ENCODE data around the gene GDPD2.
"Not testable (repeated sequence)": the region's sequence is repeated elsewhere in the genome, so short reads cannot be mapped to it uniquely, and the experiment has no call there.

GDPD2 gene, protein sequence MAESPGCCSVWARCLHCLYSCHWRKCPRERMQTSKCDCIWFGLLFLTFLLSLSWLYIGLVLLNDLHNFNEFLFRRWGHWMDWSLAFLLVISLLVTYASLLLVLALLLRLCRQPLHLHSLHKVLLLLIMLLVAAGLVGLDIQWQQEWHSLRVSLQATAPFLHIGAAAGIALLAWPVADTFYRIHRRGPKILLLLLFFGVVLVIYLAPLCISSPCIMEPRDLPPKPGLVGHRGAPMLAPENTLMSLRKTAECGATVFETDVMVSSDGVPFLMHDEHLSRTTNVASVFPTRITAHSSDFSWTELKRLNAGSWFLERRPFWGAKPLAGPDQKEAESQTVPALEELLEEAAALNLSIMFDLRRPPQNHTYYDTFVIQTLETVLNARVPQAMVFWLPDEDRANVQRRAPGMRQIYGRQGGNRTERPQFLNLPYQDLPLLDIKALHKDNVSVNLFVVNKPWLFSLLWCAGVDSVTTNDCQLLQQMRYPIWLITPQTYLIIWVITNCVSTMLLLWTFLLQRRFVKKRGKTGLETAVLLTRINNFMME

DNA sequence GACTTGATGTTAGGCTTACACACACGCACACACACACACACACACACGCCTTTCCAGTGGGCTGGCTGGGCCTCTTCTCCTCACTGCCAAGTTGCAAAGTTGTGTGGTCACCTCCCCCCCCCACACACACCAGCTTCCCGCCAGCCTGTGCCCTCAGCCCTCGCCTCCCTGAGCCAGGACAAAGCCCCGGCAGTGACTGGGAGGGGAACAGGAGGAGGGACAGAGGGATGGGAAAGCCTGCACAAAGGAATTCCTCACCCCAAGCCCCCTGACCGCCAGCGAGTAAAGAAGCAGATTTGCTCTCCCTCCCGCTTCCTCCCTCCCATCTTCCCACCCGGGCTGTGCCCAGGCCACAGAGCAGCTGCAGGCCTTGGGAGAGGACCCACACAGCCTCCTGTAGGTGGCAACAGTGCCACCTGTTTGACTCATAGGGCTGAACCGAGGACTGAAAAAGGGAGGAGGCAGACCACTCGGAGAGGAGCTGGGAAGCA, at the start of gene GDPD2:
GDPD2 (plus strand) TSS at position 464 of the 491 bp plus-strand sequence. CDS start 1,671 bp downstream, outside the sequence.
- no peak for DNase-seq

DNA sequence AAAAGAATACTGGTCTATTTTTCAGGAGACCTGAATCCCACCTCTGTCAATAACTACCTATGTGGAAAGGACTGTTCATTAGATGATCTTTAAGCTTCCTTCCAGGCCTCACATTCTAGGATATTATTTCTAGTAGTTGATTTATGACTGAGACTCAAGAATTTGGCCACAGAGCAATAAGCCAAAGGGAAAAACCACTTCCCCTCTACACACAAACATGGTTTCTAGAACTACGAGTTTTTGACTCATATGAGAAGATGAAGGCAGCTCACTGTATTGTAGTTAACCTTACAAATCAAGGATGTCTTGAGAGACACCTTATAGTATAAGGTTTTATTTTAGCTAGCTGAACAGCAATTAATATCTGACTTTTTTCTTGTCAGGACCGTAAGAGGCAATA, 36.9 kb upstream of the GDPD2 start:
- DNase-seq = no peak

DNA sequence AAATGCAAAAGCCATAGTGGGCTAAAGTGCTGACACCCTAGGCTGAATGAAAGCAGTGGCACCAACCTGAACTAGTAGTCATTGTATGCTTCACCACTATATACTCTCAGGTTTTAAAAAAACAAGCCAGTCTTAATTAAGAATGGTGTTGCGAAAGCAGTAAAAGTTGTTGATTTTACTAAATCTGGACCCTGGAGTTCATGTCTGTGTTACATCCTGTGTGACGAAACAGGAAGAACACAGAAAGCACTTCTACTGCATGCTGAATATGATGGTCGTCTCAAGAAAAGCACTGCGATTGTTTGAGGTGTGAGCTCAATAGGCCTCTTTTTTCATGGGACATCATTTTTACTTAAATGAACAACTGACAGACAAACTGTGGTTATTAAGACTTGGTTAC, 24.2 kb upstream of the GDPD2 start:
- DNase-seq = peak; percentile 69

DNA sequence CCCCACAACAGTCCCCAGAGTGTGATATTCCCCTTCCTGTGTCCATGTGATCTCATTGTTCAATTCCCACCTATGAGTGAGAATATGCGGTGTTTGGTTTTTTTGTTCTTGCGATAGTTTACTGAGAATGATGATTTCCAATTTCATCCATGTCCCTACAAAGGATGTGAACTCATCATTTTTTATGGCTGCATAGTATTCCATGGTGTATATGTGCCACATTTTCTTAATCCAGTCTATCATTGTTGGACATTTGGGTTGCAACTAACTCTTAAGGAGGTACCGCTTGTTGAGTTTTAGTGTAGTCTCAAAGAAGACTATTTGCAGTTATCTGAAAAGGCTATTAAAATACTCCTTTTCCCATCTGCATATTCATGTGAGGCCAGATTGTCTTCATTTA, 22.9 kb upstream of the GDPD2 start:
- not testable (repeated sequence) for DNase-seq

DNA sequence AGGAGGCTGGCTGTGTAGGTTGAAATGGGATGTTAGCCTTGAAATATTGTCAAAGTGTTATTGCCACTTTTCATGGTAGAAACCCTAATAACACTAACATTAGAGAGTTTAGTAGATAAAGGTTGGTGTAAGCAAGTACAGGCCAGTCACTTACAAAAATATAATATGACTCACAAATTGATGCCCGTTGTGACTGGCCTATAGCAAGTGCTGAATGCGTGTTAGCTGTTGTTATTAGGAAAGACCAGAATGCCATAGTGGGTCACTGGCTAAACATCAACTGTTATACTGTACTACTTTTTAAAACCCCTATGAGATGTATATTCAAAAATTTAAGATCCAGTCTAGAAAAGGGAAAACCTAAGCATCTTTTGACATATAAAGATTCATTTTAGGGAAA, 20.4 kb upstream of the GDPD2 start:
- DNase-seq = no peak

DNA sequence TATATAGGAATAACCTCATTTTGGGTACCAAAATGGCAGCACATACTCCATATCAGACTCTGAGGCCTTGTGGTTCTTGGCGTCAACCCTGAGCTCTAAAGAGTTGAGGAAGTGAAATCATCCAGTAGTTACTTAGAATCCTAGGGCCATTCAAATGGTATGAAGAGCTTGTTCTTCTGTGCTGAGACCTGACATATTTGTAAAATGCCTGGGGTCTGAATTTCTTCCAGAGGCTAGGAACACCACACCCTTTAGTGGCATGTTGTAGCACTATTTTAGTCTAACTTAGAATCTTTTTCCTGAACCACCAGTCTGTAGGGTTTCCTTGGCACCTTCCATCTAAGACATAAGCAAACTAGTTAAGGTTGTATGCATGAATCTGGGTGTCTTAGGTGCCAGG, 18.1 kb upstream of the GDPD2 start:
- no peak for DNase-seq

DNA sequence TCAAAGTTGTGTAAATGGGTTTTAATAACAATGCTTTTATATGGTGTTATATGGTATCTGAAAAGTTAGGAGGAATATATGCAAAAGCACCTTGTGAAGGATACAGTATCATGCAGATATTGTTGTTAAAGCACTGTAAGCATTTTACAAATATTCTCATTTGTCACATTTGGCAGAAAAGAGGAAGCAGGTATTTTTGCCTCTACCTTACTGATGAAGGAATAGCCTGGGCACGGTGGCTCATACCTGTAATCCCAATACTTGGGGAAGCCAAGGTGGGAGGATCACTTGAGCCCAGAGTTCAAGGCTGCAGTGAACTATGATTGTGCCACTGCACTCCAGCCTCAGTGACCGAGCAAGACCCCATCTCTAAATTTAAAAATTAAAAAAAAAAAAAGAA, 12.2 kb upstream of the GDPD2 start:
- no peak for DNase-seq

DNA sequence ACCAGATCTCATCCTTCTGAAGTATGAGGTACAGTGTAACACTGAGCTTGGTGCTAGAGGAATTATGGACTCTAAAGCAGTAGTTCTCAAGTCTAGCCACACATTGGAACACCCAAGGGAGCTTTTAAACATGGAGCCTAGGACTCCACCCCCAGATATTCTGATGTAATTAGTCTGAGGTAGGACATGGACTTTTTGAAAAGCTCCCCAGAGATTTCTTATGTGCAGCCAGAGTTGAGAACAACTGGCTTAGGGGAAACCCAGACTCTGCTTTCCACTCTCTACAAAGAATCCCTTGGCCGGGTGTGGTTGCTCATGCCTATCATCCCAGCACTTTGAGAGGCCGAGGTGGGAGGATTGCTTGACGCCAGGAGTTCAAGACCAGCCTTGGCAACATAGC, 11.6 kb upstream of the GDPD2 start:
- no peak for DNase-seq

DNA sequence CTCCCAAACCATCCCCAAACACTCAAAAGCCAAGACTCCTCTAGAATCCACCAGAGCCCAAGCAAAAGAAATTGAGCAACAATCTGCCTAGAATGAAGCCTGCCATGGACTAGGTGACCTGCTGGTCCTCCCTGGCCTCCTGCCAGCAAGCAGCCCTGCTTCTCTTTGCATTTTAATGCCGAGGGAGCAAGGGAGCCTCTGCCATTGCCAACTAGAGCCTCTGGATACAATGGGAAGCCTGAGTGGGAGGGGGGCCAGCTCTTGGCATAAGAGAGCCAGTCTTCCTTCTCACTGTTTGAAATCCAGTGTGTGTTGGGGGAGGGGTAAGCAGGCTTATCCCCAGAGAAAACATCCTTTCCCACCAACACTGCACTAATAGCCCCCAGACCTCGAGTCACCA, 1.5 kb upstream of the GDPD2 start:
- DNase-seq = no peak

DNA sequence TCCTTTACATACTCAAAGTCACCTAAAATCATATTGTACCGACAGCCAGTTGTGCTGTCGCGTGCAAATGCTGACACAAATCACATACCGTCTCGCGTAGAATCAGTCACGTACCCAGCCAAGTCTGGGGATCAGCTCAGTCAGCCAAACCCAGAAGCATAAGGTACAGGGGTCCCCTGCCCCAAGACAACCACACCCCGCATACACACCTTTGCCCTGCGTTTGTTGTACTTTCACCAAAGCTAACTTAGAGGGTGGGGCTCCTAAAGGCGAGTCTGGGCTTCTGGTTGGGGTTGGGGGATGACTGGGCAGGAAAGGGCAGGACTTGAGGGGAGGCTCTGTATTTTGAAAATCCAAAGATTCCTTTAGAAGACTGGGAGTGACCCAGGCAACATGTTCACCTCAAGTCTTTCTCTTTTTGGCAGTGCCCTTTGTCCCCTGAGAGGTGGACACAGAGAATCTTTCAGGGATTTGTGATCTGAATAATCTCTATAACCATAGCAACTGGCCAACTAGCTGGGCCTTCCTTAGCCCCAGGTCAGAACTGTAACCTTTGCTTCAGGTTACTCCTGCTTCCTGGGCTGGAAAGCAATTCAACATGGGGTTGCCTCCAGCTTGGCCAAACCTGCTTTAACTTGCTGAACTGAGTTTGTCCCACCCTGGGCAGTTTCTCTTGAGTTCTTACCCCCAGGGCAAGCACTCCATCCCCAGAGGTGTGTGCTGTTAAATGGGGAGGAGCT, 992 bp downstream of the GDPD2 start:
- no peak for DNase-seq

DNA sequence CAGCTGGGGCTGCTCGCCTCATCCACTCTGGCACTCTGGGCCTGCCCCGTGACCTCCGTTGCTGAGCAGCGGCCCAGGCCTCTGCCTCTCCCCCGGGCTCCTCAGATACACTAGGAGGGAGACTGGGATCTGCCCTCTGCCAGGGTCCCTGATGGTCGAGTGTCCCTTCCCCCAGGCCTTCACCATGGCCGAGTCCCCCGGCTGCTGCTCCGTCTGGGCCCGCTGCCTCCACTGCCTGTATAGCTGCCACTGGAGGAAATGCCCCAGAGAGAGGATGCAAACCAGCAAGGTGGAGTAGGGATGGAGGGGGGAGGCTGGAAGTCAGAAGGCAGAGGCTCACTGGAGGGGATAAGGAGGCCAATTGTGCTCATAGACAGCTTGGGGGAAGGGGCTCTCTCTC, 1.7 kb downstream of the GDPD2 start:
- no peak for DNase-seq

DNA sequence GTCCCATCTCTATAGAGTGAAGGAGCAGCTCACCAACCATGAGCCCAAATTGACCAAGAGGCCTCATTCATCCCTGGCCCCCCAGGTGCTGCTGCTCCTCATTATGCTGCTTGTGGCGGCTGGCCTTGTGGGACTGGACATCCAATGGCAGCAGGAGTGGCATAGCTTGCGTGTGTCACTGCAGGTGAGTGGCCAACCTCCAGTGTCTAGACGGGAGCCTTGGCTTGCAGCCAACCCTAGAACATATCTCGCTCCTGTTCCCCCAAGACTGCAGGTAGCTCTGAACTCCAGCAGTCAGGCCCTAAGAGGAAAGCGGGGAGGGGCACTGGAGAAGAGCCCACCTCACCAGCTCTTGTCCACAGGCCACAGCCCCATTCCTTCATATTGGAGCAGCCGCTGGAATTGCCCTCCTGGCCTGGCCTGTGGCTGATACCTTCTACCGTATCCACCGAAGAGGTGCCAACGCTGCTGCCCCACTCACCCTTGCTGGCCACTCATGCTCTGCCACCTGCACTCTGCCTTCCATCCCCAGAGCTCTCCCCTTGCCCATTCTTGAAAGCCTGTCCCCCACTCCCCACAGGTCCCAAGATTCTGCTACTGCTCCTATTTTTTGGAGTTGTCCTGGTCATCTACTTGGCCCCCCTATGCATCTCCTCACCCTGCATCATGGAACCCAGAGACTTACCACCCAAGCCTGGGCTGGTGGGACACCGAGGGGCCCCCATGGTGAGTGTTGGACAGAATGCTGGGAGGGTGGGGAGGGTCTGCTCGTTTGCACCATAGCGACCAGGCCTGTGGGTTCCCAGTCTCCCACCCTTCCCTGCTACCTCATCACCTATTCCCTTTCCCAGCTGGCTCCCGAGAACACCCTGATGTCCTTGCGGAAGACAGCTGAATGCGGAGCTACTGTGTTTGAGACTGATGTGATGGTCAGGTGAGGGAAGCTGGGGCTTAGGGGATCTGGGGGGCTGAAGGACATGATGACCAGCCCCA, 3.5 kb downstream of the GDPD2 start:
- DNase-seq = no peak

DNA sequence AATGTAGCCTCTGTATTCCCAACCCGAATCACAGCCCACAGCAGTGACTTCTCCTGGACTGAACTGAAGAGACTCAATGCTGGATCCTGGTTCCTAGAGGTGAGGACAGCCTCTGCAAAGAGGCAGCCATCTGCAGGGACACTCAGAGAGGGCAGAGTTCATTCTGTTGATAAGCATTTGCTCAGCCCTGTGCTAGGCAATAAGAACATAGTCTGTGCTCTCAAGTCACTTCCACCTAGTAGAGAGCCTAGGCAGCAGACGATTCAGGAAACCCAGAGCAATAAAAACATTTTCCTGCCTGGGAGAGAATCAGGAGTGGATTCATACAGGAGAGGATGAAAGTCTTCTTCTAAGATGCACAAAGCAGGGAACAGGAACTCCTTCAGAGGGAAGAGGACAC, 4.3 kb downstream of the GDPD2 start:
- DNase-seq = no peak

DNA sequence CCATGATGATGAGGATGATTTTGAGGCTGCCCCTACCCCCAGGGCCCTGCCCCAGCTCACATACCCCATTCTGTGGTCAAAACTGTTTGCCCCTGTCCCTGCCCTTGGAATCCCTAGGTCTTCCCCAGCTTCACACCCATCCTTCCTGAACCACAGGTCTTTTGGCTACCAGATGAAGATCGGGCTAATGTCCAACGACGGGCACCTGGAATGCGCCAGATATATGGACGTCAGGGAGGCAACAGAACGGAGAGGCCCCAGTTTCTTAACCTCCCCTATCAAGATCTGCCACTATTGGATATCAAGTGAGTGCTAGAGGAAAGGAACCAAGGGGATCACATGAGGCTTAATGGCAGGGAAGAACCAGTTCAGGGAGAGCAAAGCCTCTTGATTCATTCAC, 6.6 kb downstream of the GDPD2 start:
- no peak for DNase-seq

DNA sequence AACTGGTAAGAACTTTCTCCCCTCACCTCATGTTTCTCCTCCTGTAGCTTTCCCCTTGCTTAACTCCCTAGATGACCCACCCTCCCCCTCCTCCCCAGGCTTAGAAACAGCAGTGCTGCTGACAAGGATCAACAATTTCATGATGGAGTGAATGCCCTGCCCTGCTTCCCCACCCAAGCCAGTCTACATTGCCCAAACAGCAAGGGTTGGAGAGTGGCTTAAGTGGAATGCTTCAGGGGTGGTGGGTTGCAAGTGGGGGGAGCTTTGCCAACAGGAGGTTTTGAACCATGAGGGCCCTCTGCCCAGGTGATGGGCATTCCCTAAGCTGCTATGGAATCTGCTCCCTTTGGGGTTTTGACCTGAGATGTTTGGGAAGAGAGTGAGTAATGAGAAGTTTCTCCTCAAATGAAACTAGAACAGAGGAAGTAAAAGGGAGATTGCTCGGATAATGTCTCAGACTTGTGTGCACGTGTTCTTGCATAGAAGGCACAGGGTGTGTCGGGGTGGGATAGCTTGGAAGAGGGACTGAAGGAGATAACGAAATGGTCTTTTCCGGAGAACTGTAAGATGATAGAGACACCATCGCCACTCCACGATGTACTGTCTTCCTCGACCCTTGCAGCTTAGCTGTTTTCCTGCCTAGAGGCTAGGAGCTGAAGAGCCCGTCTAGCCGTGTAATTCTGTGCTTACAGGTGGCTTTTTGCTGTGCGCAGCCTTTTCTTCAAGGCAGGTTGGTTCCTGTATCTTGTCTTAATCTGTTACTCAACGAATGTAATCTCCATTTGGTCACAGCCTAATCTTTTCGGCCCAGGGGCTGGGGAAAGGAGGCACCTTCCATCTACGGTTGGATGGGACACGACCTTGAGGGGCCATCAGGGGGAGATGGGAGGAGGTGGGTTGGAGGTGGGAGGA, 10.1 kb downstream of the GDPD2 start:
- DNase-seq = no peak

DNA sequence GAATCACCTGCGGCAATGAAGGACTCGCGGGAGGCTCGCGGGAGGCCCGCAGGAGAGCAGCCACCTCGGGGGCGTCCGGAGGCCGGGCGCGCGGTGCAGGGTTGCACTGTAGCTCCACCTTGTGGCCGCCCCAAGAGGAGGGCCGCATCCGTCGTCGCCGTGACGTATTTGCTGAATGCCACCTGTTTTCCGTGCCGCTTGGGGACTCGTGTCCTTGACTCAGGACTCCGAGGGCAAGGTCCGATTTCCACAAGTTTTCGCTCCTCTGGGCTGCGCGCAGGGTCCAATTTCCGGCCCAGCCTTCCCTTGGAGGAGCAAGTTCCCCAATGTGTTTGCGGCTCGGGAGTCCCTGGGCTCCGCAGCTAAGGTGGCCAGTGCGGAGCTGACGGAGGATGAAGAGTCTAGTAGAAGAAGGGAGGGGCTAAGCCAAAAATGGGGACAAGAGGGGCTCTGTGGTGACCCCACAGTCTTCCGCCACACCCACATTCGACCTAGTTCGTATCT, 10.8 kb downstream of the GDPD2 start:
- DNase-seq = peak; percentile 81

DNA sequence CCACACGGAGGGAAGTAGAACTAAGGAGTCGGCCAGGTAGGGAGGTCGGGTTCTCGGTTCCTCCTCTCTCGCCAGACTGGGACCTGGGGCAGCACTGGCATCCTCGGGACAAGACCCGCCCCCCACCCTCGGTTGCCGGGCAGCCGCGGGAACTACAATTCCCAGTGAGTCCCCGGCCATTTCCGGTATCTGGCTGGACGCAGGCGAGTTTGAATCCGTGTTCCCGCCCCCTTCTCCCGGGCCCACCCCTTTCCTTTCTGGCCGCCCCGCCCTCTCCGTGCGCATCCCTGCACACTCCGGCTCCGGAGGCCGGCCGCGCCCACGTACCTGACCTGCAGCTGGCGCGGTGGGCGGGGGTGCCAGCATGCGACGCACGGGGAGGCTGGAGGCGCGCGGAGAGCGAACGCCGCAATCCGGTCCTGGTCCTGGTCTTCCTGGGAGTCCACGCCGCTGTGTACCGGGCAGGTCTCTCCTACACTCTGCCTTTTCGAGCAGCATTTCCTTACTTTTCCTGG, 11.3 kb downstream of the GDPD2 start:
- peak; percentile 81 for DNase-seq

DNA sequence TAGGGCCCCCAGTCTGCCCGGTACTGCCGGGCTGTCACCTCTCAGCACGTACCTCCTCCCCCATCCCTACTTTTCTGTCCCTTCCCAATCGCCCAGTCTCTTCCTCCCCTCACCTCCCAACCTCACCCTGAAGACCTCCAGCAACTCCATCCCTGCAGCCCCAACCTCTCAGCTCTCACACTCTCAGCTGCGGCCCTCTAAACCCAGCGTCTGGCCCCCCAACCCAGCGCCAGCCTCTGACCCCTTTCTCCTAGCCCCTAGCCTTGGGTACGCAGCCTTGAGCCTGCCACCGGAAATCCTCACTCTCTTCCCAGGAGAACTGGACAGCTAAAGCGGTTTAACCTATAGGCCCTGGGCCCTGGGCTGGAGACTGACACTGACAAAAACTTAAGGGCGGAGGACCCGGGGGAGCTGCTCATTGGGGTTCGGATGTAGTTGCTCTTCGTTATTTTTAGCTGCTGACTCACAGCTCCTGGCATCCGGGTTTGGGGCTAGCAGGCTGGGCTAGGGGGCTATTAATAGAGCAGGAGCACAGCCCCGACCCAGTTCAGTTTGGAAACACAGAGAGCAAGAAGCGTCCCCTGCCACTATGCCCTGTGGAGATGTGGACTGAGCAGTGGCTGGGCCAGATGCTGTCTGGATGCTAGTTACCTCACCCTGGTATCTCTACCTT, 11.9 kb downstream of the GDPD2 start:
- DNase-seq = peak; percentile 36

DNA sequence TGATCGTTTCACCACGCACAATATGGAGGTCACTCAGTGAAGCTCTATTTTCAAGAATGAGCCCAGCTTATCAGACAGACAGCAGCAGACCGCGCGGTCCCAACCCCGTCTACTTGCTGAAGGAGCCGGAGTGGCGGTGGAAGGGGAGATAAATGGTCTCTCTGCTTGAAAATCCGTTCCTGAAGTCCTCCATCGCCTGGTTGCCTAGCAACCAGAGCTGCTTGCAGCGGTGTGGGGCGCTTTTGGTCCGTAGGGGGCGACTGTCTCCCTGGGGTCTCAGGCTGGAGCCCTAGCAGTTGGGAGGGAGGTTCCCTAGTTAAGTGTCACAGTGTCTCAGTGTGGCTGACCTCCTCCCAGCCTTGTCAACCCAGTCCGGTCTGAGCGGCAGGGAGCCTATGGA, 13.2 kb downstream of the GDPD2 start:
- peak; percentile 20 for DNase-seq

DNA sequence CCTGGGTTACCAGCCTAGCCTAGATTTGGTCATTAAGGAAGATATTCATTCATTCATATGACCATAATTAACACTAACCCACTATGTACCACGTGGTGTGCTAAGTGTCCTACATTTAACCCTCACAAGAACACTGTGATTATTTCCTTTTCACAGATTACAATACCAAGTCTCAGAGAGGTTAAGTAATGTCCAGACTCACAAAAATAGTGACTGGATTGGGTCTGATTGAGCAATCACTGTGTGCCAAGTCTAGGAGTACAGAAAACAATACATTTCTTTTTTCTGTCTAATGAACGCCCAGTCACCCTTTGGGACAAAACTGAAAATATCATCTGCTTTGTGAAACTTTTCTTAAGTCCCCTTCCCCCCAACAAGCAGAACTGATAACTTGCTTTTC, 13.9 kb downstream of the GDPD2 start:
- no peak for DNase-seq
